ENCODE results near the gene FAM221B.
A peak's percentile ranks its signal among the peaks of the same experiment; 100 is the strongest.

FAM221B gene

GRCh38 chr9:35828716-35829083 is at the start of gene FAM221B:
Gene FAM221B (minus strand): TSS chr9:35828732. CDS start chr9:35826161, 2,571 bp downstream.
- peak; percentile 49 for DNase-seq

GRCh38 chr9:35872505-35872904 is 44.0 kb upstream of the FAM221B start:
- no peak for DNase-seq

GRCh38 chr9:35871545-35871944 is 43.0 kb upstream of the FAM221B start:
- DNase-seq, result no peak

- DNase-seq, result no peak
These were observed 41.9 kb upstream of the FAM221B start, which contains the start of gene OR13J1 for GRCh38 chr9:35870351-35870923. Gene OR13J1 (minus strand): TSS chr9:35870401. CDS start chr9:35870401, 0 bp downstream.

GRCh38 chr9:35869621-35870216 is 41.2 kb upstream of the FAM221B start:
- DNase-seq, result no peak

GRCh38 chr9:35868933-35869332 is 40.4 kb upstream of the FAM221B start:
- no peak for DNase-seq

- no peak for DNase-seq
These were observed 39.0 kb upstream of the FAM221B start for GRCh38 chr9:35867538-35867937.

GRCh38 chr9:35864695-35865255 is 36.2 kb upstream of the FAM221B start:
- DNase-seq, result no peak

- no peak for DNase-seq
These were observed 35.1 kb upstream of the FAM221B start for GRCh38 chr9:35863583-35863982.

GRCh38 chr9:35862328-35862727 is 33.8 kb upstream of the FAM221B start:
- DNase-seq, result no peak

- no peak for DNase-seq
These were observed 32.8 kb upstream of the FAM221B start for GRCh38 chr9:35861161-35861897.

GRCh38 chr9:35859990-35860339 is 31.4 kb upstream of the FAM221B start:
- DNase-seq, result no peak

- DNase-seq, result peak; percentile 30
These were observed 30.9 kb upstream of the FAM221B start for GRCh38 chr9:35859310-35859989.

- no peak for DNase-seq
These were observed 29.9 kb upstream of the FAM221B start for GRCh38 chr9:35858458-35858857.

GRCh38 chr9:35856882-35857281 is 28.4 kb upstream of the FAM221B start:
- DNase-seq, result no peak

- DNase-seq, result no peak
These were observed 27.7 kb upstream of the FAM221B start for GRCh38 chr9:35856206-35856605.

GRCh38 chr9:35854091-35854762 is 25.7 kb upstream of the FAM221B start:
- DNase-seq, result no peak

GRCh38 chr9:35852876-35853865 is 24.6 kb upstream of the FAM221B start:
- no peak for DNase-seq

- no peak for DNase-seq
These were observed 23.8 kb upstream of the FAM221B start for GRCh38 chr9:35852267-35852815.

- no peak for DNase-seq
These were observed 19.4 kb upstream of the FAM221B start for GRCh38 chr9:35847792-35848572.
